HTR-8/SVneo (cell line): ENCODE results near the gene TRIO.

Source experiments
- DNase-seq: peaks from one replicate; pipeline ENCODE4 v3.0.0; 2011; ENCODE audit warnings: low spot score, mixed read lengths; ENCODE audit not compliant: insufficient read length
- FAIRE-seq: peaks from 2 replicates; lab custom pipeline; 2011; peaks lifted over from hg19 to GRCh38; lab: Jason Lieb, UNC

The TRIO gene

GRCh38 chr5:14479143-14479696 is 336.1 kb downstream of the TRIO start:
- FAIRE-seq (no peak), DNase-seq (no peak)

- FAIRE-seq, result no peak
- no peak for DNase-seq
These were observed 338.2 kb downstream of the TRIO start for GRCh38 chr5:14481349-14481748.

- DNase-seq (no peak), FAIRE-seq (no peak)
These were observed 338.9 kb downstream of the TRIO start for GRCh38 chr5:14482085-14482484.

GRCh38 chr5:14483504-14484157 is 340.5 kb downstream of the TRIO start:
- DNase-seq, result no peak
- peak; percentile 75 for FAIRE-seq

- FAIRE-seq (peak; percentile 13), DNase-seq (no peak)
These were observed 343.3 kb downstream of the TRIO start for GRCh38 chr5:14486486-14486885.

- FAIRE-seq, result no peak
- DNase-seq, result no peak
These were observed 344.1 kb downstream of the TRIO start for GRCh38 chr5:14486996-14487896.

- no peak for FAIRE-seq
These were observed 344.9 kb downstream of the TRIO start for GRCh38 chr5:14487897-14488570.

GRCh38 chr5:14488709-14489108 is 345.6 kb downstream of the TRIO start:
- peak; percentile 64 for FAIRE-seq
- DNase-seq, result no peak

More at GRCh38 chr5:14487897-14488570, 344.9 kb downstream of the TRIO start:
- no peak for DNase-seq

GRCh38 chr5:14489643-14490042 is 346.5 kb downstream of the TRIO start:
- DNase-seq (no peak), FAIRE-seq (no peak)

- no peak for DNase-seq
- FAIRE-seq, result no peak
These were observed 347.2 kb downstream of the TRIO start for GRCh38 chr5:14490309-14490711.

- FAIRE-seq, result no peak
- no peak for DNase-seq
These were observed 348.1 kb downstream of the TRIO start for GRCh38 chr5:14491015-14491915.

GRCh38 chr5:14492331-14492964 is 349.3 kb downstream of the TRIO start:
- peak; percentile 77 for FAIRE-seq
- DNase-seq, result no peak

- DNase-seq, result no peak
- FAIRE-seq, result no peak
These were observed 352.2 kb downstream of the TRIO start for GRCh38 chr5:14495301-14495700.

- no peak for DNase-seq
- no peak for FAIRE-seq
These were observed 354.2 kb downstream of the TRIO start for GRCh38 chr5:14497311-14497710.

- no peak for DNase-seq
- peak; percentile 83 for FAIRE-seq
These were observed 358.5 kb downstream of the TRIO start for GRCh38 chr5:14501353-14502293.

- DNase-seq, result no peak
- FAIRE-seq, result no peak
These were observed 359.1 kb downstream of the TRIO start for GRCh38 chr5:14502294-14502690.

GRCh38 chr5:14503017-14503680 is 360.0 kb downstream of the TRIO start:
- no peak for DNase-seq
- FAIRE-seq, result peak; percentile 20
